HepG2 (cell line): Measurements from ENCODE around the gene RNASE7. TPM values are rescaled to one million over a fixed set of nuclear protein-coding genes. Genes with fewer than 3 reads are reported as not detected.

ENCODE experiments used
- BHLHE40 ChIP-seq: IDR thresholded peaks from 2 replicates; pipeline ENCODE4 v1.6.1; 2011; ENCODE audit warnings: low read length, improper control_type of control experiment
- CTCF ChIP-seq: sonication (generic); formaldehyde crosslinking; IDR thresholded peaks from 2 replicates; pipeline ENCODE4 v1.5.0; 2020; ENCODE audit warnings: mild to moderate bottlenecking, missing genetic modification reagents, moderate library complexity
- EHMT2 ChIP-seq: fragments of 200-600 bp; sonication (generic); IDR thresholded peaks from 2 replicates; pipeline ENCODE4 v1.7.0; 2017; ENCODE audit warnings: antibody characterized with exemption, low read depth, low read length, borderline replicate concordance
- FOXO4 ChIP-seq: sonication (generic); formaldehyde crosslinking; conservative IDR thresholded peaks from 2 replicates; pipeline ENCODE4 v1.8.1; 2023; ENCODE audit warnings: missing genetic modification reagents
- GPN1 ChIP-seq: sonication (generic); formaldehyde crosslinking; IDR thresholded peaks from 2 replicates; pipeline ENCODE4 v1.5.1; 2020; ENCODE audit warnings: missing genetic modification reagents, borderline replicate concordance
- HES4 ChIP-seq: sonication (generic); formaldehyde crosslinking; IDR thresholded peaks from 2 replicates; pipeline ENCODE4 v1.9.0; 2021; ENCODE audit warnings: mild to moderate bottlenecking, missing genetic modification reagents, borderline replicate concordance
- KAT2B ChIP-seq: fragments of 150-350 bp; IDR thresholded peaks from 2 replicates; pipeline ENCODE4 v1.6.1; 2014; ENCODE audit warnings: low read depth, low read length, borderline replicate concordance
- LCORL ChIP-seq, 2 experiments: fragments of 450-650 bp in 1 of 2; sonication (generic) in 1 of 2; formaldehyde crosslinking in 1 of 2; IDR thresholded peaks; 2 replicates each; pipeline versions ENCODE4 v1.5.0 to v1.6.1; 2017 to 2020; ENCODE audit warnings: antibody characterized with exemption in 1 of 2, missing genetic modification reagents in 1 of 2
- MYNN ChIP-seq: sonication (generic); formaldehyde crosslinking; IDR thresholded peaks from 2 replicates; pipeline ENCODE4 v1.4.0; 2020; ENCODE audit warnings: mild to moderate bottlenecking, low read depth, missing genetic modification reagents
- NFIB ChIP-seq: sonication (generic); formaldehyde crosslinking; IDR thresholded peaks from 2 replicates; pipeline ENCODE4 v1.9.0; 2021; ENCODE audit warnings: missing genetic modification reagents, mild to moderate bottlenecking, borderline replicate concordance
- PTBP1 ChIP-seq: fragments of 200-400 bp; formaldehyde crosslinking; IDR thresholded peaks from 2 replicates; pipeline ENCODE4 v1.6.1; 2018; ENCODE audit warnings: low read length, low read depth; ENCODE audit not compliant: poor library complexity, severe bottlenecking
- RXRA ChIP-seq: sonication (generic); formaldehyde crosslinking; IDR thresholded peaks from 2 replicates; pipeline ENCODE4 v1.5.1; 2020; ENCODE audit warnings: missing genetic modification reagents
- SOX6 ChIP-seq, 2 experiments: fragments of 450-650 bp in 1 of 2; sonication (generic) in 1 of 2; formaldehyde crosslinking in 1 of 2; IDR thresholded peaks; 2 replicates each; pipeline versions ENCODE4 v1.4.0 to v1.6.1; 2017 to 2020; ENCODE audit warnings: antibody characterized with exemption in 1 of 2, mild to moderate bottlenecking in 1 of 2, missing genetic modification reagents in 1 of 2
- SP5 ChIP-seq: IDR thresholded peaks from 2 replicates; pipeline ENCODE4 v1.6.1; 2016; ENCODE audit warnings: low read depth, borderline replicate concordance
- STAT5B ChIP-seq: sonication (generic); formaldehyde crosslinking; IDR thresholded peaks from 2 replicates; pipeline ENCODE4 v1.4.0; 2020; ENCODE audit warnings: missing genetic modification reagents
- ZBTB7A ChIP-seq: sonication (generic); formaldehyde crosslinking; IDR thresholded peaks from 2 replicates; pipeline ENCODE4 v1.8.0; 2022; ENCODE audit warnings: mild to moderate bottlenecking, missing genetic modification reagents
- ZFP62 ChIP-seq: sonication (generic); formaldehyde crosslinking; IDR thresholded peaks from 2 replicates; pipeline ENCODE4 v1.4.0; 2020; ENCODE audit warnings: missing genetic modification reagents
- ZNF205 ChIP-seq: IDR thresholded peaks from 2 replicates; pipeline ENCODE4 v1.6.1; 2018; ENCODE audit warnings: missing biosample characterization, missing genetic modification reagents
- ZNF337 ChIP-seq: sonication (generic); formaldehyde crosslinking; IDR thresholded peaks from 2 replicates; pipeline ENCODE4 v1.5.1; 2020; ENCODE audit warnings: missing genetic modification reagents, low read depth, mild to moderate bottlenecking, borderline replicate concordance
- ZNF503 ChIP-seq: sonication (generic); formaldehyde crosslinking; IDR thresholded peaks from 2 replicates; pipeline ENCODE4 v1.4.0; 2020; ENCODE audit warnings: missing genetic modification reagents
- ZNF567 ChIP-seq: sonication (generic); formaldehyde crosslinking; IDR thresholded peaks from 2 replicates; pipeline ENCODE4 v1.8.1; 2023; ENCODE audit warnings: mild to moderate bottlenecking, missing genetic modification reagents, borderline replicate concordance
- ZNF577 ChIP-seq: sonication (generic); formaldehyde crosslinking; IDR thresholded peaks from 2 replicates; pipeline ENCODE4 v1.4.0; 2020; ENCODE audit warnings: mild to moderate bottlenecking, low read depth, missing genetic modification reagents, borderline replicate concordance
- ZNF737 ChIP-seq: sonication (generic); formaldehyde crosslinking; IDR thresholded peaks from 2 replicates; pipeline ENCODE4 v1.5.0; 2020; ENCODE audit warnings: missing genetic modification reagents, mild to moderate bottlenecking, borderline replicate concordance
- ZNF766 ChIP-seq: sonication (generic); formaldehyde crosslinking; IDR thresholded peaks from 2 replicates; pipeline ENCODE4 v1.5.0; 2020; ENCODE audit warnings: missing genetic modification reagents, borderline replicate concordance
- ZNF768 ChIP-seq: sonication (generic); formaldehyde crosslinking; IDR thresholded peaks from 2 replicates; pipeline ENCODE4 v1.4.0; 2020; ENCODE audit warnings: missing genetic modification reagents
- polyA plus RNA-seq, 8 experiments: library from polyadenylated mRNA; depleted of rRNA in 3 of 8; stranded (reverse) in 7 of 8; unstranded in 1 of 8; fragments of >200 nt; fragmentation: Illumina TruSeq in 4 of 8; extraction: Trizol in 4 of 8; gene quantifications; 2 replicates each; pipeline versions ENCODE4 v1.2.1 to v1.2.3, GENCODE V29; 2011 to 2016; ENCODE audit warnings: low read depth in 4 of 8, missing spikeins in 1 of 8, mixed read lengths in 1 of 8; ENCODE audit not compliant: insufficient read depth in 1 of 8
- total RNA-seq, 5 experiments: library from RNA; depleted of rRNA; stranded (reverse); fragments of >200 nt; fragmentation: Illumina TruSeq; extraction: Trizol; gene quantifications; 2 replicates each; pipeline ENCODE4 v1.2.3, GENCODE V29; 2016; ENCODE audit warnings: low read depth in 1 of 5

Gene RNASE7
- total and polyA plus RNA-seq, 2 of the 13 experiments (the other 11 are each of a cell fraction or from before 2014, with no cell fraction given): 0.04 TPM; not detected in 1

- TF ChIP-seq PTBP1 (no peak), FOXO4 (CRISPR knock-in tag) (no peak), EHMT2 (no peak), ZNF768 (CRISPR knock-in tag) (no peak; the same call in 1 of the 2 replicates), BHLHE40 (no peak), ZNF737 (CRISPR knock-in tag) (no peak), ZBTB7A (CRISPR knock-in tag) (peak; percentile 32; the same call in 1 of the 2 replicates), CTCF (CRISPR knock-in tag) (peak; percentile 88), HES4 (CRISPR knock-in tag) (no peak), ZNF577 (no peak), SP5 (CRISPR knock-in tag) (peak; percentile 10; the same call in 1 of the 2 replicates), ZNF205 (CRISPR knock-in tag) (no peak), ZNF337 (CRISPR knock-in tag) (peak; percentile 56; the same call in 1 of the 2 replicates), ZNF503 (CRISPR knock-in tag) (no peak), GPN1 (CRISPR knock-in tag) (no peak), RXRA (CRISPR knock-in tag) (no peak; the same call in 1 of the 2 replicates), KAT2B (0 out of 2 replicates have a peak, but pooled peaks have one; percentile 9), ZNF567 (CRISPR knock-in tag) (0 out of 2 replicates have a peak, but pooled peaks have one; percentile 27), LCORL (IDR thresholded peaks at IDR 0.05) (no peak), LCORL (CRISPR knock-in tag; IDR thresholded peaks at IDR 0.05) (no peak; the same call in 1 of the 2 replicates), SOX6 (IDR thresholded peaks at IDR 0.05) (no peak), SOX6 (CRISPR knock-in tag; IDR thresholded peaks at IDR 0.05) (no peak), ZFP62 (no peak), STAT5B (no peak), NFIB (no peak), ZNF766 (CRISPR knock-in tag) (no peak), MYNN (CRISPR knock-in tag) (0 out of 2 replicates have a peak, but pooled peaks have one; percentile 79)
Observed at GRCh38 chr14:21068521-21069387, 26.6 kb downstream of the RNASE7 start (continued).
